Testis (tissue), 2 donors: ENCODE results near the gene MAP6D1.

Source experiments
- POLR2A ChIP-seq: fragments of 450-650 bp; IDR thresholded peaks from one replicate; pipeline ENCODE4 v1.6.1; 2017; ENCODE audit warnings: antibody characterized with exemption, mild to moderate bottlenecking, moderate library complexity
- TF ChIP-seq, protein P1 (sequence below), 3 experiments: fragments of 450-650 bp in 2 of 3; fragments of 200-600 bp in 1 of 3; sonication (generic) in 1 of 3; IDR thresholded peaks; one replicate each; pipeline ENCODE4 v1.5.1; 2016 to 2019; ENCODE audit warnings: antibody characterized with exemption in 3 of 3, mild to moderate bottlenecking in 2 of 3, moderate library complexity in 1 of 3

DNA sequence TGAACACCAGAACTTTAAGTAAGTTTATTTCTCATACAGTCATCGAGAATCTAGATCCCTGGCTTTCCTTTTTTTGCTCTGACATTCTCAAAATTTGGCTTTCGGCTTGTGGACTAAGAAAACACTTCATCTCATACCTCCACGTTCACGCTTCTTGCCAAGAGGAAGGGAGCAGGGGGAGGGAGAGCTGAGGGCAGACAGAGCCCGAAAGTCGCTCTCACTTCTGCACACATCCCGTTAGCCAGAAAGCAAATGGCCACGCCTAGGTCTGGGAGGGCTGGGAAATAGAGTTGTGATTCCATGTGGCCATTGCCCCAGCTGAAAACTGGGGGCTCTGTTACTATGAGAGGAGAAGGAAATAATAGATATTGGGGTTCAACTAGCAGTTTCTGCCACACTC is 57.3 kb downstream of the MAP6D1 start:
- TF ChIP-seq, protein P1, sequence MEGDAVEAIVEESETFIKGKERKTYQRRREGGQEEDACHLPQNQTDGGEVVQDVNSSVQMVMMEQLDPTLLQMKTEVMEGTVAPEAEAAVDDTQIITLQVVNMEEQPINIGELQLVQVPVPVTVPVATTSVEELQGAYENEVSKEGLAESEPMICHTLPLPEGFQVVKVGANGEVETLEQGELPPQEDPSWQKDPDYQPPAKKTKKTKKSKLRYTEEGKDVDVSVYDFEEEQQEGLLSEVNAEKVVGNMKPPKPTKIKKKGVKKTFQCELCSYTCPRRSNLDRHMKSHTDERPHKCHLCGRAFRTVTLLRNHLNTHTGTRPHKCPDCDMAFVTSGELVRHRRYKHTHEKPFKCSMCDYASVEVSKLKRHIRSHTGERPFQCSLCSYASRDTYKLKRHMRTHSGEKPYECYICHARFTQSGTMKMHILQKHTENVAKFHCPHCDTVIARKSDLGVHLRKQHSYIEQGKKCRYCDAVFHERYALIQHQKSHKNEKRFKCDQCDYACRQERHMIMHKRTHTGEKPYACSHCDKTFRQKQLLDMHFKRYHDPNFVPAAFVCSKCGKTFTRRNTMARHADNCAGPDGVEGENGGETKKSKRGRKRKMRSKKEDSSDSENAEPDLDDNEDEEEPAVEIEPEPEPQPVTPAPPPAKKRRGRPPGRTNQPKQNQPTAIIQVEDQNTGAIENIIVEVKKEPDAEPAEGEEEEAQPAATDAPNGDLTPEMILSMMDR (IDR thresholded peaks at IDR 0.05), result no peak
- no peak for TF ChIP-seq POLR2A
